Fibroblast of villous mesenchyme (primary cell): ENCODE measurements around the gene BMP2K. TPM values are rescaled to one million over a fixed set of nuclear protein-coding genes. Genes with fewer than 3 reads are reported as not detected.
A peak's percentile ranks its signal among the peaks of the same experiment; 100 is the strongest.
"Not testable (repeated sequence)": the region's sequence is repeated elsewhere in the genome, so short reads cannot be mapped to it uniquely, and the experiment has no call there.

Experiments
- DNase-seq: peaks from one replicate; pipeline ENCODE4 v3.0.0-alpha.2; 2010; ENCODE audit warnings: low read depth
- H3K4me3 ChIP-seq: 2 replicates; pipeline ENCODE4 v1.5.1; 2011; ENCODE audit warnings: low read depth, mild to moderate bottlenecking, low read length
- CTCF ChIP-seq: IDR thresholded peaks from 2 replicates; pipeline ENCODE4 v1.5.1; 2012; ENCODE audit warnings: low read depth, mild to moderate bottlenecking, low read length; ENCODE audit not compliant: insufficient read depth
- total RNA-seq: library from RNA; depleted of rRNA; stranded (reverse); fragments of >200 nt; gene quantifications from 2 replicates; pipeline ENCODE4 v1.2.3, GENCODE V29; 2012

The BMP2K gene
- total RNA-seq, 1 donor = 173 TPM

DNA sequence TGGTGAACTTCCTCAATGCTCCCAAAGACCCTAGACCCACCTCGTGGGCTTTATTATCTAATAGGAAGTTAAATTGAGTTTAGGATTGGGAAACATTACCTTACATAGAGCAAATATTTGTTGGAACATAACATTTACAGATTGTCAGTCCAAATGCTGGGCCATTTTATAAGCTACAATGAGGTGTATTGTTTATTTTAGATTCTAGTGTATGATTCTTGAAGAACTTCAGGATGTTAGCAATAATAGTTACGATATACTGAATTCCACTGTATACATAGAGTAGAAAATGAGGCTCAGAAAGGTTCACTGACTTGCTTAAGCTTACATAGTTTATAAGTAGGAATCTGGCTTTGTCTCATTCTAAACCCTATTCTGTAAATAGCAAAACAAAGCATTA lies 125.7 kb downstream of the BMP2K start:
- TF ChIP-seq CTCF = no peak
- DNase-seq = no peak
- H3K4me3 ChIP-seq = no peak overlapping the region

GRCh38 chr4:78902298-78902697 lies 126.1 kb downstream of the BMP2K start:
- no peak for TF ChIP-seq CTCF
- no peak overlapping the region for H3K4me3 ChIP-seq
- DNase-seq = no peak

DNA sequence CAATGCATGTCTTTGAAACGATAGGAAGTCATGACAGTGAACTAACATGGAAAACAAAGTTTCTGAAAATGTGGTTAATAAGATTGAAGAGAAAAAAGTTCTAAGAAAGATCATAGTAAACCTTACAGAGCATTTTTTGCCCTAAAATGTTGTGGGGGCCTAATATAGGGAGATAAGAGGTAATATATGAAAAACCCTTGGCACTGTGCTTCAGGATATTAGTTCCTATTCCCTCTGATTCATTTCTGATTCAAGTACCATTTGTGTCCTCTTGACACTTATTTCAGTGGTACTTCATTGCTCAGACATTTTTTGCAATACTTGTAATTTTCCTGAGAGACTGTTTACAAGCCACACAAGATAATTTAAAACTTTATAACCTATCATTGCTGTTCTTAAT lies 128.0 kb downstream of the BMP2K start:
- no peak for TF ChIP-seq CTCF
- no peak for DNase-seq
- no peak overlapping the region for H3K4me3 ChIP-seq

DNA sequence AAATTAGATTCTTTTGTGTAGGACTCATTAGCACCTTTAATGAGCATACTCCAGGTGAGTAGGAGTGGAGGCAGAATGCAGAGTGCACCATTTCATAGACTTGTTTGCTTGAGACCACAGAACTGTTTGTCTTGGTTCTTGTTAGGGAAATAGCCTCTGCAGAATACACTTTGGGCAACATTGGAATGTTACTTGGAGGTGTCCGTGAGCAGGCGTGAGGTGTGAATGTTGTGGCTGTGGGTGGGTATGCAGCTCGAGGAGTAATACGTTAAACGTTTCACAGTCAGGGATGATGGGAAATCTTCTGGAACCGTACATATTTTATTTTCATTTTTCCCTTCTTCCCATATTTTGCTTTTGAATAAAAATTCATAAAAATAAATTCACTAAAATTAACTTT lies 131.5 kb downstream of the BMP2K start:
- H3K4me3 ChIP-seq = no peak overlapping the region
- DNase-seq = no peak
- no peak for TF ChIP-seq CTCF

GRCh38 chr4:78908974-78909373 lies 132.8 kb downstream of the BMP2K start:
- H3K4me3 ChIP-seq, DNase-seq: not testable (repeated sequence)

GRCh38 chr4:78910612-78911011 lies 134.5 kb downstream of the BMP2K start:
- TF ChIP-seq CTCF = no peak
- DNase-seq = no peak
- H3K4me3 ChIP-seq = no peak overlapping the region

DNA sequence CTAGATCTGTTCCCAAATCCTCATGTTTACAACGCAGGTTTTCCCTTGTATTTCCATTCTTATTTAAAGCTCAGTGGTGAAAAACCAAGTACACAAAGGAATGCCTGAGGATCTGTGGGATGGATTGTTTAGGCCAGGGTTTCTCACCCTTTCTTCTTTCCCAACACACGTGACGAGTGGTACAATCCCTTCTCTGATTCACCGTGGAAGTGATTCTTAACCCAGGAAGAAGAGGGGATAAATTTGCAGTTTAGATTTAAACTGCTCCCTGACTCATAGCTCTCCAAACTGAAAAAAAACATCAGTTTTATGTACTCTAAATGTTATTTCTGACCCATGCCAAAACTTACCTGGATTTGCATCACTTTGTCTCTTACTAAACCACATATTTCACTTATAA lies 146.1 kb downstream of the BMP2K start:
- TF ChIP-seq CTCF = no peak
- H3K4me3 ChIP-seq = no peak overlapping the region
- DNase-seq = peak; percentile 22
